Nephron (organoid): Measurements from ENCODE around the gene GNAS.

ENCODE experiments used
- H3K27ac Mint-ChIP-seq, 3 experiments: 2 replicates each; pipeline ENCODE4 v1.8.0; 2020; ENCODE audit warnings: mixed read lengths in 3 of 3, mild to moderate bottlenecking in 2 of 3, moderate library complexity in 1 of 3
- H3K27me3 Mint-ChIP-seq: 2 replicates; pipeline ENCODE4 v1.8.0; 2021; ENCODE audit warnings: low read depth, mild to moderate bottlenecking, moderate library complexity, mixed read lengths
- H3K36me3 Mint-ChIP-seq: 2 replicates; pipeline ENCODE4 v1.8.0; 2020; ENCODE audit warnings: low read depth, mixed read lengths
- H3K4me1 Mint-ChIP-seq: 2 replicates; pipeline ENCODE4 v1.8.0; 2020; ENCODE audit warnings: mixed read lengths
- H3K4me3 Mint-ChIP-seq, 3 experiments: 2 replicates each; pipeline ENCODE4 v1.8.0; 2020; ENCODE audit warnings: mild to moderate bottlenecking in 3 of 3, mixed read lengths in 3 of 3, moderate library complexity in 2 of 3
- H3K9me3 Mint-ChIP-seq: 2 replicates; pipeline ENCODE4 v1.8.0; 2020; ENCODE audit warnings: mixed read lengths
- TF ChIP-seq, protein P1 (sequence below), 3 experiments: fragments of 200-600 bp; sonication (generic); IDR thresholded peaks; one replicate each; pipeline ENCODE4 v1.5.0; 2021; ENCODE audit warnings: antibody characterized with exemption in 3 of 3; ENCODE audit not compliant: unreplicated experiment in 3 of 3

GNAS gene

DNA sequence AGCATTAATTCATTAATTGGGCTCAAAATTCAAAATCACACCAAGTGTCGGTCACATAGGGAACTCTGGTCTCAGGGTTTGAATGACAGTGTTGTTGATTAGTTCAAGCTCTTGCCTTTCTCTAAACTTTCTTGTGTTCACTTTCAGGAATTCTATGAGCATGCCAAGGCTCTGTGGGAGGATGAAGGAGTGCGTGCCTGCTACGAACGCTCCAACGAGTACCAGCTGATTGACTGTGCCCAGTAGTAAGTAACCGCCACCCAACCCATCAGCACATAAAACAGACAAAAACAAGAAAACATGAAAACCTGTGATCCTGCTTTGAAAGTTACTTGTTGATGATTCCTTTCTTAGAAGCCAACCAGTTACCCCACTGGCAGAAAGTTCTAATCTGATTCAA, 52.7 kb downstream of the GNAS start:
- Mint-ChIP-seq H3K27ac (peak overlapping the region; percentile 25 to 91 (median 86)), H3K9me3 (no peaks in the 10 kb centered on the region), H3K27me3 (no peaks in the 10 kb centered on the region), H3K36me3 (peaks cover 81% of the 10 kb centered on the region), H3K4me3 (no peak overlapping the region), H3K4me1 (peaks cover 71% of the 10 kb centered on the region)
- TF ChIP-seq, protein P1, sequence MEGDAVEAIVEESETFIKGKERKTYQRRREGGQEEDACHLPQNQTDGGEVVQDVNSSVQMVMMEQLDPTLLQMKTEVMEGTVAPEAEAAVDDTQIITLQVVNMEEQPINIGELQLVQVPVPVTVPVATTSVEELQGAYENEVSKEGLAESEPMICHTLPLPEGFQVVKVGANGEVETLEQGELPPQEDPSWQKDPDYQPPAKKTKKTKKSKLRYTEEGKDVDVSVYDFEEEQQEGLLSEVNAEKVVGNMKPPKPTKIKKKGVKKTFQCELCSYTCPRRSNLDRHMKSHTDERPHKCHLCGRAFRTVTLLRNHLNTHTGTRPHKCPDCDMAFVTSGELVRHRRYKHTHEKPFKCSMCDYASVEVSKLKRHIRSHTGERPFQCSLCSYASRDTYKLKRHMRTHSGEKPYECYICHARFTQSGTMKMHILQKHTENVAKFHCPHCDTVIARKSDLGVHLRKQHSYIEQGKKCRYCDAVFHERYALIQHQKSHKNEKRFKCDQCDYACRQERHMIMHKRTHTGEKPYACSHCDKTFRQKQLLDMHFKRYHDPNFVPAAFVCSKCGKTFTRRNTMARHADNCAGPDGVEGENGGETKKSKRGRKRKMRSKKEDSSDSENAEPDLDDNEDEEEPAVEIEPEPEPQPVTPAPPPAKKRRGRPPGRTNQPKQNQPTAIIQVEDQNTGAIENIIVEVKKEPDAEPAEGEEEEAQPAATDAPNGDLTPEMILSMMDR (IDR thresholded peaks at IDR 0.05; ENCODE audit: unreplicated experiment in 3 of 3) = no peak

- H3K4me3 Mint-ChIP-seq = no peak overlapping the region
- no peaks in the 10 kb centered on the region for H3K9me3 Mint-ChIP-seq
- no peaks in the 10 kb centered on the region for H3K27me3 Mint-ChIP-seq
- peak overlapping the region; percentile 25 to 48 (median 39) for H3K27ac Mint-ChIP-seq
- peaks cover 66% of the 10 kb centered on the region for H3K4me1 Mint-ChIP-seq
- TF ChIP-seq, protein P1 (IDR thresholded peaks at IDR 0.05; ENCODE audit: unreplicated experiment in 3 of 3) = no peak
- H3K36me3 Mint-ChIP-seq = peaks cover 86% of the 10 kb centered on the region
Observed at GRCh38 chr20:58906111-58906510, 53.6 kb downstream of the GNAS start.

DNA sequence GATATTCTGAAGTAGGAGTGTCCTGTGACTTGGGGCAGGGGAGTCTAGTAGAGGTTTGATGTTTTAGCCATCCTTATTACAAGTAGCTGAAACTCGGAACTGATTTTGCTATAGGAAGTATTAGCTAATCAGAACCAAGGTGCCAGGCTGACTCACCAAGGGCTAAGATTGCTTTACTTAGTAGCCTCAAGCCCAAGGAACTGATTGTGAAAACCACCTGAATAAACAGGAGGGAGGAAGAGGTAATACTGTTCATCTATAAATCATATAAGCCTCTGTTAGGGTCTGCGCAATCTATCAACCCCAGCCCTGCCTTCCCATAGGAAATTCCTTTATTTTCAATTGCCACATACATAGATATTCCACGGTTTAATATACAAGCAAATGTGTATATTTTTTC, 54.4 kb downstream of the GNAS start:
- H3K4me1 Mint-ChIP-seq = peaks cover 58% of the 10 kb centered on the region
- no peaks in the 10 kb centered on the region for H3K9me3 Mint-ChIP-seq
- no peaks in the 10 kb centered on the region for H3K27me3 Mint-ChIP-seq
- H3K36me3 Mint-ChIP-seq = peaks cover 91% of the 10 kb centered on the region
- peak overlapping the region; percentile 68 to 93 (median 87) for H3K27ac Mint-ChIP-seq
- peak overlapping the region; percentile 19 to 61 (median 36) for H3K4me3 Mint-ChIP-seq
- TF ChIP-seq, protein P1 (IDR thresholded peaks at IDR 0.05; ENCODE audit: unreplicated experiment in 3 of 3) = no peak

DNA sequence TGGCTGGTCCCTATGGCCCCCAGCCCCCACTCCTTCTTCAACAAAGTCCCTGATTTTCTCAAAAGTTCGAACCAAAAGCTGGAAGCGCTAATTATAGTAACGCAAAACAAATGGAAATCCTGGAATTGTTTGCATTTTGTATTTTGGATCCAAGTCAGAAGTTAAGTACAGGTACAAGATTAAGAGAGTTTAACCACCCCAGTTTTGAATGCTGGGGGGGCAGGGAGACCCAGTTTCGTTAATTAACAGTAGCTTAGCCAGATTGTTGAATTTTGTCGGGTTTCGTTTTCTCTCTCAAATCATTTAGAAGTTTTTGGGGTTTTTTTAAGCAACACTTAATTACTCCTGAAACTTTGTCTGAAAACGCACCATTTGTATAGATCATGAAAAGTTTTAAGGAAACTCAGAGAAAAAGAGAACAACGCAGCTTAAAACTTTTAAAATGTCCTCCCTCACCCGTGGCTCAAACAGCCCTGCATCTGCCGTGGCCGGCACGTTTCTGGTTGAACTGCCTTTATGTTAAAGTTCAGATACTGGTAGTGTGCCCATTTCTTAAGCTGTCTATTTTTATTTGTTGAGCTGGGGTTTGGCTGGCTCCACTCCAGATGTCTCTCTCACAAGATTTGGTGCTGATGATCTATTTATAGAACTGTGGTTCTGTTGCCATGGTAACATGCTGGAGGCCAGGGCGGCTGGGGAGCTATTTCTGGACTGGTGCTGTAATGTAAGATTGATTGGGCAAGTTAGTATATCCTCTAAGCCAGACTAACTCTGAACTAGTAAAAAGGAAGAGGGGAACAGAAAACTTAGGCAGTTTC, 55.0 kb downstream of the GNAS start:
- no peaks in the 10 kb centered on the region for H3K9me3 Mint-ChIP-seq
- H3K27ac Mint-ChIP-seq = peak overlapping the region; percentile 87 to 93 (median 90)
- TF ChIP-seq, protein P1 (IDR thresholded peaks at IDR 0.05; ENCODE audit: unreplicated experiment in 3 of 3) = no peak
- H3K27me3 Mint-ChIP-seq = no peaks in the 10 kb centered on the region
- H3K36me3 Mint-ChIP-seq = peaks cover 93% of the 10 kb centered on the region
- H3K4me3 Mint-ChIP-seq = peak overlapping the region; percentile 61 to 71 (median 71)
- peaks cover 58% of the 10 kb centered on the region for H3K4me1 Mint-ChIP-seq

GRCh38 chr20:58908221-58908620, 55.7 kb downstream of the GNAS start:
- Mint-ChIP-seq H3K36me3 (peaks cover 94% of the 10 kb centered on the region), H3K4me3 (peak overlapping the region; percentile 61 to 71 (median 71)), H3K4me1 (peaks cover 57% of the 10 kb centered on the region), H3K27me3 (no peaks in the 10 kb centered on the region), H3K27ac (peak overlapping the region; percentile 87 to 93 (median 90)), H3K9me3 (no peaks in the 10 kb centered on the region)
- TF ChIP-seq, protein P1 (IDR thresholded peaks at IDR 0.05; ENCODE audit: unreplicated experiment in 3 of 3) = no peak

- peaks cover 51% of the 10 kb centered on the region for H3K4me1 Mint-ChIP-seq
- no peak overlapping the region for H3K4me3 Mint-ChIP-seq
- TF ChIP-seq, protein P1 (IDR thresholded peaks at IDR 0.05; ENCODE audit: unreplicated experiment in 3 of 3) = no peak
- peak overlapping the region in 1 of 3 experiments; percentile 69 for H3K27ac Mint-ChIP-seq
- H3K36me3 Mint-ChIP-seq = peaks cover 88% of the 10 kb centered on the region
- no peaks in the 10 kb centered on the region for H3K27me3 Mint-ChIP-seq
- no peaks in the 10 kb centered on the region for H3K9me3 Mint-ChIP-seq
Observed at GRCh38 chr20:58908941-58909340, 56.4 kb downstream of the GNAS start.
